Tibial artery (tissue), 4 donors: Measurements from ENCODE around the gene MICOS13.
"Not testable (repeated sequence)": the region's sequence is repeated elsewhere in the genome, so short reads cannot be mapped to it uniquely, and the experiment has no call there.

Experiments used
- DNase-seq, 2 donors: peaks; one replicate each; pipeline ENCODE4 v3.0.0-alpha.2; 2019
- H3K27ac ChIP-seq, 2 donors: fragments of 200-600 bp; sonication (generic) in 1 of 2; 1 replicate in 1 of 2; 2 replicates in 1 of 2; pipeline ENCODE4 v1.5.1; 2018 to 2019; ENCODE audit warnings: mild to moderate bottlenecking in 1 of 2
- H3K27me3 ChIP-seq, 2 donors: fragments of 200-600 bp; sonication (generic) in 1 of 2; one replicate each; pipeline versions ENCODE4 v1.5.1 to v1.6.0; 2016 to 2019
- H3K36me3 ChIP-seq, 3 donors: fragments of 200-600 bp; sonication (generic) in 2 of 3; one replicate each; pipeline ENCODE4 v1.5.1; 2016 to 2019; ENCODE audit warnings: mild to moderate bottlenecking in 2 of 3
- H3K4me1 ChIP-seq, 4 donors: fragments of 200-600 bp; sonication (generic) in 2 of 4; 1 replicate in 3 of 4; 2 replicates in 1 of 4; pipeline ENCODE4 v1.5.1; 2016 to 2019
- H3K4me3 ChIP-seq, 2 donors: fragments of 200-600 bp; sonication (generic) in 1 of 2; 1 replicate in 1 of 2; 2 replicates in 1 of 2; pipeline ENCODE4 v1.5.1; 2018 to 2019; ENCODE audit warnings: mild to moderate bottlenecking in 2 of 2
- H3K9me3 ChIP-seq, 3 donors: fragments of 200-600 bp; sonication (generic) in 1 of 3; one replicate each; pipeline ENCODE4 v1.5.1; 2016 to 2019
- CTCF ChIP-seq, 2 experiments: fragments of 200-600 bp in 1 of 2; fragments of 450-650 bp in 1 of 2; IDR thresholded peaks; one replicate each; pipeline ENCODE4 v1.5.1; 2017 to 2019; ENCODE audit warnings: antibody characterized with exemption in 2 of 2, mild to moderate bottlenecking in 1 of 2, moderate library complexity in 1 of 2
- intact Hi-C: fragments of 100-400 bp; cut with DNase I; formaldehyde crosslinking; loops from one replicate; pipeline ENCODE4 v1.15.0; 2023; ENCODE audit warnings: low total_unique reads

Gene MICOS13

DNA sequence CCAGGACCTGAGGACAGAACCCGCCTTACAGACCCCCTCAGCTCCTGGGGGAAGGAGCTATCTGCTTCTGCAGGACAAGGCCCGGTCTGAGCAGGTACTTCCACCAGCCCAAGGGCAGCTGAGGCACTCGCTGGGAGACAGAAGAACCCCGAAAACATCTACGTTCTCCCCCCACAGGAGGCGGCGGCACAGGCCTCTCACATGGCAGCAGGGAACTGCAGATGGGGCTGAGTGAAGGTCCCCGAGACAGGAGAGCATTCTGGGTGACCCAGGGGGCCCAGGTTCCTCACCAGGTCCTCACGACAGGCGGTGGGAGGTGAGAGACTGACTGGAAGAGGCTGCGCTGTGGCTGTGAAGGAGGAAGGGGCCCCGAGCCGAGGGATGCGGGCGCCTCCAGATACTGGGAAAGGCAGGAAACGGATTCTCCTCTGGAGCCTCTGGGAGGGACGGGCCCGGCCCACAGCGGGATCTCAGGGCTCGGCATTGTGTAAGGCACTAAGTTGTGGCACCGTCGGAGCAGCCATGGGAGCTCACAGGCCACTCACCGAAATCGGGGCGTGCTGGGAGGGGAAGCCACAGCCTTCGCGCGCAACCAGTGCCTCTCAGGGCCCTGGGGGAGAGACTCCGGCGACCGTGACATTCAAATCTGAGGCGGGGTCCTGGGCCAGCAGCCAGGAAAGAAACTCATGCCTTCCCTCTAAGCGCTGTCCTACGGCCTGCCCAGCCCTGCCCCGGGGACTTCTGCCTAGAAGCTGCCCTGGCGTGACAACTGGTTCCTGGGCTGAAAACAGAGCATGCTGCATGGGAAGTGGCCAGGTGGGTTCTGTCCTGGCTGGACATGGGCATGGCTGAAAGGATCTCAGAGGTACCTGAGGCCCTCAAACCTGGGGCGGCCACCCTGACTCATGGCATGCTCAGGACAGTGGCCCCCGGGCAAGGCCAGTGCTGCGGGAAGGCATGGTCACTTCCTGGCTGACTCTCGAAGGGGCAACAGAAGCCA lies 23.8 kb upstream of the MICOS13 start:
- H3K36me3 ChIP-seq, result peaks cover 45 to 93% (median 86%) of the 10 kb centered on the region in 3 donors
- no peaks in the 10 kb centered on the region for H3K4me1 ChIP-seq
- H3K9me3 ChIP-seq, result no peaks in the 10 kb centered on the region
- H3K27ac ChIP-seq, result no peak overlapping the region
- no peak overlapping the region for H3K4me3 ChIP-seq
- intact Hi-C loops, result no loop called here
- no peak for DNase-seq
- H3K27me3 ChIP-seq, result no peaks in the 10 kb centered on the region
- no peak for TF ChIP-seq CTCF (IDR thresholded peaks at IDR 0.05)

GRCh38 chr19:5702053-5702410 lies 21.7 kb upstream of the MICOS13 start:
- H3K27ac ChIP-seq, H3K27me3 ChIP-seq, H3K4me3 ChIP-seq, intact Hi-C loops, H3K4me1 ChIP-seq, DNase-seq, H3K9me3 ChIP-seq: not testable (repeated sequence)
- H3K36me3 ChIP-seq, result peaks cover 40 to 91% (median 90%) of the 10 kb centered on the region in 3 donors

DNA sequence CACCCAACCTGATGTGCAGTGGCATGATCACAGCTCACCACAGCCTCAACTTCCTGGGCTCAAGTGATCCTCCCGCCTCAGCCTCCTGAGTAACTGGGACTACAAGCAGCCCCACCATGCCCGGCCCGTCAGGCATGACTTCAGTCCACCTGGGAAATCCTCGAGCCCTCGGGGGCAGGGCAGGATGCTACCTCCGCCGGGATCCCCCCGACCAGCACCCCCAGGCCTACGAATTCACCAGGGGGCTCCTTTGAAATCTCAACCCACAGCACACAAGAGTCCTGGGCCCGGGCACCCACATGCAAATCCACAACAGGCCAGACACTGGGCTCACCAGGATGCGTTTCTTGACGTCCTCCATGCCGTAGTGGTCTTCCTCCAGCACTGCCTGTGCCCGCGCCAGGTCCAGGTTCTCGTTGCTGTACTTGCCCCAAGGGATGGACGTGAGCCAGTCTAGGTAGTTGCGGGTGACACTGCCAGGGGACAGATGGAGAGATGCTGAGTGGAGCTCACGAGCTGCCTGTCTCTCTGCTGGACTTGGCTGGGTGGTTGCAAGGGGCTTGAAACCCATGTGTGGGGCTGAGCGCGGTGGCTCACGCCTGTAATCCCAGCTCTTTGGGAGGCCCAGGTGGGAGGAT lies 20.3 kb upstream of the MICOS13 start:
- no peak for DNase-seq
- H3K9me3 ChIP-seq, result no peaks in the 10 kb centered on the region
- no peak overlapping the region for H3K27ac ChIP-seq
- no peaks in the 10 kb centered on the region for H3K4me1 ChIP-seq
- peaks cover 52 to 91% (median 90%) of the 10 kb centered on the region in 3 donors for H3K36me3 ChIP-seq
- no peak overlapping the region for H3K4me3 ChIP-seq
- intact Hi-C loops, result no loop called here
- no peak for TF ChIP-seq CTCF (IDR thresholded peaks at IDR 0.05)
- H3K27me3 ChIP-seq, result no peaks in the 10 kb centered on the region

DNA sequence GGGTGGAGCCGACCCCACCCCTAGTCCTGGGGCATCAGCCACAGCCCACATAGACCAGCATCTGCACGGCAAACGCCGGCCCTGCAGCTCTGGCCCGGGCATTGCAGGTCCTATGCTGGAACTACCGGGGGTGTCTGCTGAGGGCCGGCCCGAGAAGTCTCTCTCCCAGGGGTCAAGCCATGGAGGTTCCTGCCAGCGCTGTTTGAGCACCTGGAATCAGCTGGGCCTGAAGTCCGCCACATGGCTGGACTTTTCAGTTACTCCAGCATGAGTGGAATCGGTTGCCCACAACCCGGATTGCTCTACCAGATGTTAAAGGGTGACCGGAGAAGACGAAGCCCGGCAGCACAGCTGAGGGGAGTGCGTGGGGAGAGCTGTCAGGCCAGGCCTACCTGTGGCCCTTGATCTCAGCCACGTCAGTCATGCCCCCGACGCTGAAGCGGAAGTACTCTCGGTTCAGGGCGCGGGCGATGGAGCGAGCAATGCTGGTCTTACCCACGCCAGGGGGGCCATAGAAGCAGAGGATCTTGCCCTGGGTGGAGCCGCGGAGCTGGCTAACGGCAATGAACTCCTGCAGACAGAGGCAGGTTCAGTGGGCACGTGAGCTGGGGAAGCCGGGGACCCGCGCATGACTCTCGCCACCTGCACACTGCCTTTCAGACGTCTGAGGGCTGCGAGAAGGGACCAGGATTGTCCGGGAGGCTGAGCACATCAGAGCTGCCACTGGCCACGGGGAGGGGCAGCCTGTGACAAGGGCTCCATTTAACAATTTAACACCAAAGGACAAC lies 18.5 kb upstream of the MICOS13 start:
- H3K27me3 ChIP-seq, result no peaks in the 10 kb centered on the region
- no peak for TF ChIP-seq CTCF (IDR thresholded peaks at IDR 0.05)
- DNase-seq, result no peak
- H3K27ac ChIP-seq, result no peak overlapping the region
- peaks cover 0 to under 1% (median 0%) of the 10 kb centered on the region in 4 donors for H3K4me1 ChIP-seq
- no peaks in the 10 kb centered on the region for H3K9me3 ChIP-seq
- H3K36me3 ChIP-seq, result peaks cover 59 to 93% (median 91%) of the 10 kb centered on the region in 3 donors
- no peak overlapping the region for H3K4me3 ChIP-seq
- intact Hi-C loops, result loop anchor here (10.0 kb wide), 1 partner anchor 74 kb away; the partner anchor contains the start of genes SAFB and SAFB2

DNA sequence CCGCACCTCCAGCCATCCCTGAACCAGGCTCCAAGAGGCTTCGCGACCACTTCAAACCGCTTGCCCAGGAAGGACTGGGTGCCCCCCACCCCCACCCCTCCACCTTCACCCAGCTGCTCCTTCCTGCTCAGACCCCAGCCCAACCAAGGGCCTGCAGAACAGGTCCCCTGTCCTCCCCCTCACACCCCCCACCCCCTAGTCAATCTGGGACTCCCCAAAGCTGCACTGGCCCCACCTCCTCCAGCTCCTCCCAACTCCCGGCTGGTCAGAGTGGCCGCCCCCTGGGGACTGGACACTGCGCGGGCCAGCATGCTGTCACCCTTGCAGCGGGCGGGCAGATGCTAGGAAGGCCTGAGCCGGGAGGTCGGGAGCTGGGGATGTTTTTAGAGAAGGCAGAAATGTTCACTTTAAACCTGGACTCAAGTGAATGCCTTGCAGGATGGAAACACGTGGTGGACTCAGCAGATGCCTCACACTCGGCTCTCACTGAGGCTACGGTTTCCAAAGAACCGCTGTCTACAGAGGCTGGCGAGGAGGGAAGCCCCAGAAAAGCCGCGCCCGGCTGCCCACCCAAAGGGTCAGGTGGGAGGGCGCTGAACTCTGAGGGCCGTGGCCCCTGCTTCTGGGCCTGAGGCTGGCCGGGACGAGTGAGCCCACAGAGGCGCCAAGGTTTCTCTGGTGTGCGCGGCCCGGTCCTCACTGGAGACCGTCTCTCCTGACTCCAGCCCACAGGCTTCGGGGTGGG lies 17.7 kb upstream of the MICOS13 start:
- Histone ChIP-seq H3K36me3 (peaks cover 60 to 93% (median 91%) of the 10 kb centered on the region in 3 donors), H3K4me1 (peaks cover 0 to 8% (median 0%) of the 10 kb centered on the region in 4 donors), H3K4me3 (no peak overlapping the region), H3K27me3 (no peaks in the 10 kb centered on the region), H3K9me3 (no peaks in the 10 kb centered on the region), H3K27ac (no peak overlapping the region)
- TF ChIP-seq CTCF (IDR thresholded peaks at IDR 0.05), result no peak
- DNase-seq, result no peak
- intact Hi-C loops, result loop anchor here (10.0 kb wide), 1 partner anchor 73 kb away; the partner anchor contains the start of genes SAFB and SAFB2
